Activated naive CD8-positive, alpha-beta T cell treated with anti-CD3 and anti-CD28 coated beads, Interleukin-2, amount 10 ng/mL, durations not matched to agents 7 days and 5 days (primary cell): ENCODE results near the gene GUCA2B. TPM values are rescaled to one million over a fixed set of nuclear protein-coding genes. Genes with fewer than 3 reads are reported as not detected.
A peak's percentile ranks its signal among the peaks of the same experiment; 100 is the strongest.

Experiments
- ATAC-seq: fragments of 150-1000 bp; cut with Tn5 transposase; one replicate; pipeline ENCODE4 v1.10.0; 2021; ENCODE audit warnings: low read depth, moderate library complexity
- POLR2A ChIA-PET: fragments of 350-600 bp; sonication (Branson Sonifier 250); formaldehyde crosslinking; loops from one replicate; lab custom pipeline; 2021; ENCODE audit warnings: antibody characterized with exemption; lab: Charles Lee
- DNase-seq: peaks from one replicate; pipeline ENCODE4 v3.0.0; 2021
- H3K27ac Mint-ChIP-seq: one replicate; pipeline ENCODE4 v1.8.0; 2022; ENCODE audit warnings: mild to moderate bottlenecking, mixed read lengths
- H3K27me3 Mint-ChIP-seq: one replicate; pipeline ENCODE4 v1.8.0; 2022; ENCODE audit warnings: mild to moderate bottlenecking, moderate library complexity, mixed read lengths
- H3K36me3 Mint-ChIP-seq: one replicate; pipeline ENCODE4 v1.8.0; 2021; ENCODE audit warnings: mild to moderate bottlenecking, mixed read lengths
- H3K4me1 Mint-ChIP-seq: one replicate; pipeline ENCODE4 v1.8.0; 2021; ENCODE audit warnings: mixed read lengths
- H3K4me3 Mint-ChIP-seq: one replicate; pipeline ENCODE4 v1.8.0; 2022; ENCODE audit warnings: mild to moderate bottlenecking, moderate library complexity, mixed read lengths
- H3K9me3 Mint-ChIP-seq: one replicate; pipeline ENCODE4 v1.8.0; 2021; ENCODE audit warnings: mixed read lengths
- total RNA-seq, 2 experiments: library from RNA; stranded (reverse); gene quantifications; one replicate each; pipeline ENCODE4 v1.2.3, GENCODE V29; 2021

The GUCA2B gene
- total RNA-seq, 2 experiments from 2014 or later: not detected

DNA sequence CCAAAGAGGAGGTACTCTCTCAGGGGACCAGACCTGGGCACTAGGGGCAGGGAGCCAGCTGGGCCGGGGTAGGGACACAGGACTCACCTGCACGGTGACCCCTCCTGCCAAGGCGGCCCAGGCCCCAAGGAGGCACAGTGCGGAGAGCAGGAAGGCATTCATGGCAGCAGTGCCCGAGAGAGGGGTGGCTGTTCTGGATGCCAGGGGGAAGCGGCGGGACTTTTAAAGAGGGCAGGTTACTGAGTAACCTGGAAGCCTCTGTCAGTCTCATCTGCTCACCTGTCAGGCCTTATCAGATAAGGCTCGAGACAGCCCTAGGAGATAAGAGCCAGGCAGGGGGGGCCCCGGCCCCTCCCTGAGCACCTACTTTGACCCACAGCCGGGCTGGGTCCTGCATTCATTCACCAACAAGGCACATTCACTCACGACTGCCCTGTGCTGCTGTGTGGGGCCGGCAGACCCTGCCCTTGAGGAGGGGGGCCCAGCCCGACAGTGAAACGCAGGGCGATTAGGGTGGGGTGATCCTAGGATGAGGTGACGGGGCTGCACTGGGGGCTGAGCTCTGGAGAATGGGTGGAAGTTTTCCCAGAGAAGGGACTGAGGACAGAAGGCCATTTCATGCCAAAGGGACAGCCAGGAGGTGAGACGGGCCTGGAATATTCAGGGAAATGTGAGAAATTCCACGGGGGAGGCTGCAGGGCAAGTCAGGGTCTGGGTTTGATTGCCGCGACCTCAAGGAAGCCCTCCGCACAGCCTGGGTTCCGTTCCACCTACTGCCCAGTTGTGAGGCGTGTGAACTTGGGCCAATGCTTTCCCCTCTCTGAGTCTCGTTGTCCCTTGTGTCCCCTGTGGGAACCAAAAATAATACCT lies 11.6 kb downstream of the GUCA2B start, which contains the start of gene GUCA2A:
Gene GUCA2A (minus strand): TSS at position 195 of the 870 bp plus-strand sequence. CDS start 33 bp downstream, at position 162.
- no peaks in the 10 kb centered on the region for H3K36me3 Mint-ChIP-seq
- POLR2A ChIA-PET: no interaction called here
- no peak for DNase-seq

DNA sequence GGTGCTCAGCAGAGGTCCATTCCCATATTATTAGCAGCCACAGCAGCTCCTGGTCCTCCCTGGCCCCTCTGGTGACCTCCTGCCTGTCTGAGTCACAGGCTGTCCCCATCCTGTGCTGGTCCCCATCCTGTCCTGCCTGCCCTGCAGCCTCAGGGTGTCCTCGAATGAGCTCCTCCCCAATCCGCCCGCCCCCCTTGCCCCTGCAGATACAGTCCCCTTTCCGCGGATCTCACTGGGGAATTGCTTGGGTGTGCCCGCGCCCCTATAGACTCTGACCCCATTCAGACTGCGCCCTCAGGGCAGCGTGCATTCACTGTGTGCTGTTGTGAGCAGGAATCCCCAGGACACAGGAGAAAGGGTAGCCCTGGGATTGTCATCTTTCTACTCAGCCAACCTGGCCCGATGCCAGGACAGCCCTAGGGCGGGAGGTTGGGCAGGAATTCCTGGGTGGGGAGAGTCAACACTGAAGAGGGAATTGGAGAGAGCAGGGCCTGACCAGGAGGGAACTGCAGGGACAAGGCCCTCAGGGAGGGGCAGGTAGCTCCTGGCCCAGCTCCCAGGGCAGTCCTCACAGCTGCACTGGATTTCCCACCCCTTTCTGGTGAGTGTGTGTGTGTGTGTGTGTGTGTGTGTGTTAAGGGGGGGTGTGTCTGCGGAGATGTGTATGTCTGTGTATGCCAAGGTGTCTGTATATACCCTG lies 12.5 kb downstream of the GUCA2B start:
- Mint-ChIP-seq H3K36me3 (no peaks in the 10 kb centered on the region), H3K4me3 (no peak overlapping the region), H3K27me3 (peaks cover 2% of the 10 kb centered on the region), H3K4me1 (peaks cover 5% of the 10 kb centered on the region), H3K27ac (no peak overlapping the region), H3K9me3 (peaks cover 15% of the 10 kb centered on the region)
- POLR2A ChIA-PET: no interaction called here
- ATAC-seq (no peak), DNase-seq (no peak)

More for the DNA sequence above, 11.6 kb downstream of the GUCA2B start, which contains the start of gene GUCA2A:
- Mint-ChIP-seq H3K4me1 (peaks cover 5% of the 10 kb centered on the region), H3K27me3 (peaks cover 4% of the 10 kb centered on the region), H3K4me3 (no peak within 1 kb of the TSS), H3K27ac (no peak within 1 kb of the TSS), H3K9me3 (peaks cover 18% of the 10 kb centered on the region)
- ATAC-seq: no peak

DNA sequence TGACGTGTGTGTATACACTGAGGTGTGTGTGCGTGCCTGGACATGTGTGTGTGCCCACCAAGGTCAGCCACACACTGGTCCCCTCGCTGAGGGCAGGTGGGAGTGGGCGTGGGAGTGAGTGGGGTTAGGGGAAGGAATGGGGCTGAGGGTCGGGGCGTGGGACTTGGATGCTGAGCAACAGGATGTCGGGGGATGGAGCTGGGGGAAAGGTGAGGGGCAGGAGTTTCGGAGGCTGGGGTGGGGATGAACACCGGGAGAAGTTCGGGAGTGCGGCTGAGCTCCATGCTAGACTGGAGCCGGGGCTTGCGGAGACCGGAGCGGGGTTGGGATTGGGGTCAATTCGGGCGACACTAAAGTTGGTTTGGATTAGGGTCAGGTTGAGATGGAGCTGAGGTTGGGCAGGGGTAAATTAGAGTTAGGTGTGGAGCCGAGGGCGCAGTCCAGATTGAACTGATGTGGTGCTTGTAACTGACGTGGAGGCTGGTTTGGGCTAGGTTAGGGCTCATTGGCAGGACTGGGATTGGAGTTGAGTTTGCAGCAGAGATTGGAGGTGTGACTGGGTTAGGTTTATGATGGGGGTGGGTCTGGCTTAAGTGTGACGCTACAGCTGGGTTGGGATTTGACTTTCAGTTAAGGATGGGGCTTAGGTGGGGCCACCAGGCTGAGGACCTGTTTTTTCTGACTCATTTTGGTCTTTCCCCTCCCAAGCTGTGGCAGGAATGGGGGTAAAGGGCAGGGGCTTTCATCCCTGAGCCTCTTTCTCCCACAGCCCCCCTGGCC lies 14.6 kb downstream of the GUCA2B start:
- peak overlapping the region; percentile 18 for H3K27ac Mint-ChIP-seq
- H3K27me3 Mint-ChIP-seq: no peaks in the 10 kb centered on the region
- DNase-seq (no peak), ATAC-seq (no peak)
- no peaks in the 10 kb centered on the region for H3K4me1 Mint-ChIP-seq
- POLR2A ChIA-PET: no interaction called here
- no peaks in the 10 kb centered on the region for H3K36me3 Mint-ChIP-seq
- peaks cover 2% of the 10 kb centered on the region for H3K9me3 Mint-ChIP-seq
- no peak overlapping the region for H3K4me3 Mint-ChIP-seq

DNA sequence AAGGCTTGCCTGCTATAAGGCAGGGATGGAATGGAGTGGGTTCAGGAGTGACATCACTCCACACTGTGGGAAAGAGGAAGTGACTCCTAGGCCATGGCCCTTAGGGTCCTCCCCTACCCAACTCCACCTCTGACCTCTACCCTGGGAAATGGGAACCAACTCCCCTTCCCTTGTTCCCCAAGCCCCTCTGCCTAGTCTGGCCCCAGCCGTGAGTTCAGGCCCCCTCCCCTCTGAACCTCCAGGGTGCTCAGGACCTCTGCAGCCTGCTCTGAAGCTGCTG lies 15.1 kb downstream of the GUCA2B start:
- Mint-ChIP-seq H3K36me3 (no peaks in the 10 kb centered on the region), H3K27me3 (no peaks in the 10 kb centered on the region), H3K27ac (no peak overlapping the region), H3K4me3 (no peak overlapping the region), H3K9me3 (peaks cover 2% of the 10 kb centered on the region), H3K4me1 (no peaks in the 10 kb centered on the region)
- DNase-seq (no peak), ATAC-seq (no peak)
- POLR2A ChIA-PET: no interaction called here

DNA sequence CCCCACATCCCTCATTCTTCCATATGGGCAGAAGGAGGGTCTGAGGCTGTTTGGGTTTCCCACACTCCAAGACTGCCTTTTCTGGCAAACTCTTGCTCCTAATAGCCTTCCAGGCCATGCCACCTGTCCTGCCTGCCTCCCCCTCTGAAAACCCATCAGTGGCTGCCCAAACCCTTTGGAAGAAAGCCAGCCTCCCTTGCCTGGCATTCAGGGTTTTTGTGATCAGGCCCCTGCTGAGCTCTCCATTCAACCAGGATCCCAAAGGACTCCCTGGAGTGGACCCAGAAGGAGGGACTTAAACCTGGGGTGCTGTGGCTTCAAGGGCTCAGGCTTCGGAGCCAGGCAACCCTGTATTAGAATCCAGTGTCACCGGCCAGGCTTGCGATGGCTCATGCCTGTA lies 15.6 kb downstream of the GUCA2B start:
- Mint-ChIP-seq H3K27me3 (no peaks in the 10 kb centered on the region), H3K4me3 (no peak overlapping the region), H3K9me3 (peaks cover 2% of the 10 kb centered on the region), H3K36me3 (no peaks in the 10 kb centered on the region), H3K27ac (no peak overlapping the region), H3K4me1 (no peaks in the 10 kb centered on the region)
- DNase-seq (no peak), ATAC-seq (no peak)
- POLR2A ChIA-PET: no interaction called here

DNA sequence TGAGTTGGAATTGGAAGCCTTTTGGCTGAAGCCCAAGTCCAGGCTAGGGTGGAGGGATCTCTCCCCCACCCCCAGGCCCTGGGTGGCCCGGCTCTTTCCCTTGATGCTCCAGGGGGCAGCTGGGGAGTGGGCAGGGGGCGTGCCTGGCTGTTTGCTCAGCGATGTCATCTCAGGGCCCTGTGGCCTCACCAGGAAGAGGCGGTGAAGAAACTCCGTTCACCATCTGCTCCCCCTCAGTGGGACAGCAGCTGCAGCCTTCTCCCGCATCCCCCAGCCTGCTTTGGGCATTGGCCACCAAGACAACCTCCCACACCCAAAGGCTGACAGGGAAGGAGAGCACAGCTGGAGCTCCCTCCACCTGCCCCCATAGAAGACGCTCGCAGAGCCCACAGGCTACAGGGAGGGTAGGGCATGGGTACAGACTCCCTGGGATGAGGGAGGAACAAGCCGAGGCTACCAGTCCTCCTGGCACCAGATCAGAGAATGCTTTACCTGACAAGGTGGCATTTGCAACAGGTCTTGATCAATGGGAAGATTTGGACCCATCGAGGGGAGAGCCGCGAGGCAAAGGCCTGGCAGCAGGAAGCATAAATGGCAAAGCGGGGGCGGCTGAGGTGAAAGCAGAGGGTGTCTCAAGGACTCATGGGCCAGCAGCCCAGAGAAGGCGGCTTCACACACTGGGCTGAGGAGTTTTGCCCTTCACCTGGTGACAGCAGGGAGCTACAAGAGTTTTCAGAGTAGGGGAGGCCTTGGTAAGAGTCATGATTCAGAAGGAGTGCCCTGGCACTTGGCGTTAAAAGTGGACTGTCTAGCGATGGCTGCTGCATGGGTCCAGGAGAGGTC lies 17.8 kb downstream of the GUCA2B start:
- Mint-ChIP-seq H3K27ac (no peak overlapping the region), H3K36me3 (no peaks in the 10 kb centered on the region), H3K4me3 (no peak overlapping the region), H3K9me3 (peaks cover 2% of the 10 kb centered on the region), H3K27me3 (no peaks in the 10 kb centered on the region), H3K4me1 (no peaks in the 10 kb centered on the region)
- ATAC-seq (no peak), DNase-seq (no peak)
- POLR2A ChIA-PET: no interaction called here

DNA sequence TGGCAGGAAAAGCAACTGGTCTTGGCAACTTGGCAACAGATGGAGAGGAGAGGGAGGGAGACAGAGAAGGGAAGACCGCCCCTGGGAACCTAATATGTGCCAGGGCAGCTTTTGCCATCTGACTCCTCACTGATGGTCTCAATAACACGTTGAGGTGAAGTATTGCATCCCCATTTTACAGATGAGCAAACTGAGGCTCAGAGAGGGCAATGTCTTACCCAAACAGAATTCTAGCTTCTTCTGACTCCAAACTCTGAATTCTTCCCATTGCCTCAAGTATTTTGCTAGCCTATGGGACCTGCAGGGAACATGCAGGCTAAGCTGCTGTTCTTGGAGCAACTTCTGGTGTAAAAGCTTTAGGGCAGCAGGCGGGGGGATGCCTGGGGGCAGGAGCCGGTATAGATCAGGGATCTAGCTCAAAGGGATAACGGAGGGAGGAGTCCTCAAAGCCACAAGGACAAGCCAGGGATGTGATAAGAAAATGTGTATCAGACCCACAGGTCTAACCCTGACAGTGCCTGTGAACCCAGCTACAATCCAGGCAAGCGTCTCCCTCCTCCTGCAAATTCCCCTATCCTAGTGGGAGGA lies 18.6 kb downstream of the GUCA2B start:
- POLR2A ChIA-PET: no interaction called here
- H3K9me3 Mint-ChIP-seq: no peaks in the 10 kb centered on the region
- no peaks in the 10 kb centered on the region for H3K4me1 Mint-ChIP-seq
- H3K27ac Mint-ChIP-seq: no peak overlapping the region
- no peaks in the 10 kb centered on the region for H3K36me3 Mint-ChIP-seq
- no peak for DNase-seq
- no peak for ATAC-seq
- H3K27me3 Mint-ChIP-seq: no peaks in the 10 kb centered on the region
- no peak overlapping the region for H3K4me3 Mint-ChIP-seq

DNA sequence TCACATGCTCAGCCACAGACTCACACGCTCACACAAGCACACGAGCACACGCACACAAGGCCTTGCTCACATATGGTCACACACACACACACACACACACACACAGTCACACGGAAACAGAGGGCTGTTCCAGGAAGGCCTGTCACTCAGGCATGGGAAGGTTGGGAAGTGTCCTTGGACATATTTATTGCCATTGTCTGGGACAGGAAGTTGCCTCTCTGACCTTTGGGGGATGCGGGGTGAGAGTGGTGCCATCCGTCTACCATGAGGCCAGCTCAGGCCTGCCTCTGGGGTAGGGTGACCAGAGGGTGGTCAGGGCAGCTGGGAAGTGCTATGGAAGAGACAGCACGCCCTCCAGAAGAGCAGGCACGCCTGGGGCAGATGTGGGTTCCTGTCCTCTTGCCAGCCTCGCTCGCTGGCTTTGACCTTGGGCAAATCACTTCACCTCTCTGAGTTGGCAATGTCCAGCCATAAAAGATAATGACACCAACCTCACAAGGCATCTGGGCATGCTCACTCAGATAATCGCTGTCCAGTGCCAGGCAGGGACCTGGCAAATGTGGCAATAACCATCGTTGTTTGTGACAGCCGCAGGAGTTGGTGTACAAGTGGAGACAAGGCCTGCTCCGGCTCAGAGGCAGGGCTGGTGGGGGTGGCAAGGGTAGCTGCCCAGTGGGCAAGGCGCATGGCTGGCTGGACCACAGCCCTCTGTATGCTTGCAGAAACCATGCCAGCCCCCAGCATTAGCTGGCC lies 19.3 kb downstream of the GUCA2B start:
- Mint-ChIP-seq H3K36me3 (no peaks in the 10 kb centered on the region), H3K9me3 (no peaks in the 10 kb centered on the region), H3K27ac (no peak overlapping the region), H3K27me3 (no peaks in the 10 kb centered on the region), H3K4me3 (no peak overlapping the region), H3K4me1 (no peaks in the 10 kb centered on the region)
- DNase-seq (no peak), ATAC-seq (no peak)
- POLR2A ChIA-PET: interaction anchor here (1.0 kb wide), 1 partner anchor 485 kb away, joined by 3 read pairs; no protein-coding TSS in a partner anchor

DNA sequence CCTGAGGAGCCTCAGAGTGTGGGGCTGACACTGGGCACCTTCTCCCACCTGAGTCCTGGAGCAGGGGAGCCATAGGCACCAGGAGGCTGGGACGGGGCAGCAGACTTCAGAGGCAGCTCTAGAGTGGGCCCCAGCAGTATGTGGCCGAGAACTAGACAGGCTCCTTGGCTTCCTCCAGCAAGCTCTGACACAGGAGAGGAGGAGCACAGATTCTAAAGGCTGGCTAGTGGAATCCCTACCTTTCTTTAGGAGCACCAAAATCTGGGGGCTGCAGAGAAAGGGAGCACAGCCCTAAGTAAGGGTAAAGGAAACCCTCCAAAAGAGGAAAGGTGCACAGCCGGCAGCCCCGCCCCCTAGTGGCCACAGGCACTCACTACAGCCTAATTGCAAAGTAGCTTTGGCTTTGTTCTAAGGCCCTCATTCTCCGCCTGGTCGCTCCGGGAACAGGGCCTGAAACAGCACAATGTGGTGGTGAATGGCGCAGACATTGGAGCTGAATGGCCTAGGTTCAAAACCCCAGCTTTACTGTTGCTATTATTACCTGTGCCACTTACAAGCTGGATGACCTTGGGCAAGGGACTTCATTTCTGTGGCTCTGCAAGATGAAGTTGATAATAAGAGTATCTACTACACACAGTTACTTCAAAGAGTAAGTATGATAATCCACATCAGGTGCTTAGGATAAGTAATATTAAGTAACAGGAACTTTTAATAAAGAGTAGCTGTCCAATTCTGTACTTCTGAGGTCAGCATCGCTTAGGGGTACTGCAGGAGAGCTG lies 20.1 kb downstream of the GUCA2B start:
- Mint-ChIP-seq H3K27me3 (no peaks in the 10 kb centered on the region), H3K9me3 (no peaks in the 10 kb centered on the region), H3K4me3 (no peak overlapping the region), H3K36me3 (no peaks in the 10 kb centered on the region), H3K27ac (no peak overlapping the region), H3K4me1 (no peaks in the 10 kb centered on the region)
- peak; percentile 68 for ATAC-seq
- POLR2A ChIA-PET: interaction anchor here (1.0 kb wide), 1 partner anchor 486 kb away, joined by 3 read pairs; no protein-coding TSS in a partner anchor
- peak; percentile 72 for DNase-seq

DNA sequence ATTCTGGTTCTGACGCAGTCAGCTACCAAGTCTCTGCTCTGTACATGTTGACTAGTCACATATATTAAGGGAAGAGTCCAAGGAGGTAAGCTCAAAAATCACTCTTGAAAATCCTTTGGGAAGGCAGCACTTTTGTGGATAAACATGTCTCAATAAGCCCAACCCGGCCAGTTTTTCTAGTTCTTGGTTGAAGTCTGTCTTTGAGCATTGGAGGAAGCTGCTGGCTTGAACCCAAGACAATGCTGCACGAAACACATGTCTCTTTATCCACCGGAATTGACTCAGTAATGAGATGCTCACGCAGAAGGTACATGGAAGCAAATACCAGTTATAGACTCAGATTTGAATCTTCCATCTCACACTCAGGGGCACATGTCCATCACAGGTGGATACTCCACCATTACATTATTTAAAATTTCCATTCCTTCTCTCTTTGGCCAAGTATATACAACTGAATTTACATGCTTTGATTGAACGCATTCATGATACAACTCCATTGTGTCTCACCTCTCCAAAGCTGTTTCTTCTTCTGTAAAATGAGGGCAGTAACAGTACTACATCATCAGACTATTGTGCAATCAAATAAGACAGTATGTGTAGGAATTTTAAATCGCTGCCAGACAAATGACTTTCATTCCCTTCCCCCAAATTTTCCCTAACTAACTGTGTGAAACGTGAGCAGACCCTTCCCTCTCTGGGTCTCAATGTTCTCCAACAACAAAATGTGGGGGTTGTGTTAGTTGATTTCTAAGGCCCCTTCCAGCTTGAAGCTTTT lies 20.9 kb downstream of the GUCA2B start:
- H3K4me3 Mint-ChIP-seq: no peak overlapping the region
- no peaks in the 10 kb centered on the region for H3K27me3 Mint-ChIP-seq
- DNase-seq: no peak
- ATAC-seq: no peak
- no peaks in the 10 kb centered on the region for H3K9me3 Mint-ChIP-seq
- H3K4me1 Mint-ChIP-seq: no peaks in the 10 kb centered on the region
- POLR2A ChIA-PET: interaction anchor here (1.0 kb wide), 1 partner anchor 487 kb away, joined by 3 read pairs; no protein-coding TSS in a partner anchor
- H3K27ac Mint-ChIP-seq: no peak overlapping the region
- H3K36me3 Mint-ChIP-seq: no peaks in the 10 kb centered on the region
